GM21360 (cell line): Measurements from ENCODE around the gene RNU5D-1.
"Not testable (repeated sequence)": the region's sequence is repeated elsewhere in the genome, so short reads cannot be mapped to it uniquely, and the experiment has no call there.

Source experiments
- ATAC-seq: cut with Tn5 transposase; IDR thresholded peaks from one replicate; pipeline ENCODE4 v1.9.1; 2021; ENCODE audit warnings: mild to moderate bottlenecking, moderate library complexity; ENCODE audit not compliant: unreplicated experiment

The RNU5D-1 gene

GRCh38 chr1:44705470-44705869, 25.5 kb downstream of the RNU5D-1 start:
- ATAC-seq: no peak

DNA sequence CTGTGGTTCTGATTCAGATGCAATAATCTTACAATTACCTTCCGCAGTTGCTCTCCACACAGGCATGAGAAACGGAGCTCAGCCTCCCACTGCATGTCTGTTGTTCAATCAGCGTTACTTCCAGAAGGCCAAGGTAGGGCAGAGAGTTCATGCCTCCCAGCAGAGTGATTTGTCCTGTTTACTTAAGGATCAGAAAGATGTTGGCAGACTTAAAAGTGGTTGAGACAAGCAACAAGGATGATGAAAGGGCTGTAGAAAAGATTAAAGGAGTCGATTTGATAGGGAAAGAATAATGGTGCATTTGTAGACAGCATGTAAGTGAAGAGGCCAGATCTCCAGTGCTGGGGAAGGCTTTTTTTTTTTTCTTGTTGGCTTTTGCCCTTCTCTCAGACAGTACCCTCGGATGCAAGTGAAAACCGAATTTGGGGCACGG, 29.8 kb downstream of the RNU5D-1 start:
- no peak for ATAC-seq

DNA sequence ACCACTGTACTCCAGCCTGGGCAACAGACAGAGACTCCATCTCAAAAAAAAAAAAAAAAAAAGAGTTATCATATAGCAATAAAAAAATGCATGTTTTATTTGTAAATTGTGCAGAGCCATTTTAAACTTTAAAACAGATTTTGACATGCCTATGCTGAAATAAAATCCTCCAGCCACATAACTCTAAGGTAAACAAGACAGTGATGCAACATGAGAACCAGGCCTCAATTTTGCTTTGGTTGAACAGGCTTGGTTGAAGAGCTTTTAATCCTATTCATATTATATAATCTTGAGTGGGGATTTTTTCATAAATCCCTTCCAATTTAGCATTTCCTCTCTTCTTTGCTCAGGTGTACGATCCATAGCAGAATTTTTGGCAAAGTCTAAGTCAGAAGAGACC, 30.4 kb downstream of the RNU5D-1 start:
- ATAC-seq: no peak

DNA sequence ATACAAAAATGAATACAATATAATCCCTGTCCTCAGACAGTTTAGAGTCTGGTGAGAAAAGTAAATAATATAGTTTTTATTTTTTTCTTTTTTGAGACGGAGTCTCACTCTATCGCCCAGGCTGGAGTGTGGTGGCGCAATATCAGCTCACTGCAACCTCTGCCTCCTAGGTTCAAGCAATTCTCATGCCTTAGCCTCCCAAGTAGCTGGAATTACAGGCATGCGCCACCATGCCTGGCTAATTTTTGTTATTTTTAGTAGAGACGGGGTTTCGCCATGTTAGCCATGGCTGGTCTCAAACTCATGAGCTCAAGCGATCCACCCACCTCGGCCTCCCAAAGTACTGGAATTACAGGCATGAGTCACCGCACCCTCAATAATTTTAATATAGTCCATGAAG, 31.6 kb downstream of the RNU5D-1 start:
- not testable (repeated sequence) for ATAC-seq

- no peak for ATAC-seq
Measured at GRCh38 chr1:44698138-44698537, 32.8 kb downstream of the RNU5D-1 start.

DNA sequence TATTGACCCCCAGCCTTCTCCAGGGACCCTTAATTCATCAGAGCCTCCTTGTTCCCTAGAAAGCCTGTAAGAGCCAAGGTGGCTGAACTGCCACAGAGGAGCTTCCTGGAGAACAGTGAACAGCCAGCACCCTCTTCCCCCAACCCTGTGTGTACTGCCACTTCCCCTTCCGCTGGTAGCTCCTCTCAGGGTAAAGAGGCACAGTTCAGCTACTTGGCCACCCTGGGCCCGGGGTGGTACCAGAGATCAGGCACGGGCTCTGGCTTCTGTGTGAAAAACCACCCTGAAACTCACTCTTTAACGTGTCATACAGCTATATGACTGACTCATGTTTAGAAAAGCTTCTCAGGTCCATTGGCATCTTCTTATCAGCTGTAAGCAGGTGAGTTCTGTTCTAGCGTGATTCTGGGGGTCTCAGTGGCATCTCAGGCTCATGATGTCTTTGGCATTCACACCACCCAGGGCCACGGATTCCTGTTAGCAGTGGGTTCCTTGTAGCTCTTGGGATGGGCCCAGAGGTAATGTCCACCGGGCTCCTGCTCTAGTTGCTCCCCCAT, 34.1 kb downstream of the RNU5D-1 start:
- ATAC-seq: no peak

GRCh38 chr1:44696101-44696500, 34.9 kb downstream of the RNU5D-1 start:
- ATAC-seq: no peak

DNA sequence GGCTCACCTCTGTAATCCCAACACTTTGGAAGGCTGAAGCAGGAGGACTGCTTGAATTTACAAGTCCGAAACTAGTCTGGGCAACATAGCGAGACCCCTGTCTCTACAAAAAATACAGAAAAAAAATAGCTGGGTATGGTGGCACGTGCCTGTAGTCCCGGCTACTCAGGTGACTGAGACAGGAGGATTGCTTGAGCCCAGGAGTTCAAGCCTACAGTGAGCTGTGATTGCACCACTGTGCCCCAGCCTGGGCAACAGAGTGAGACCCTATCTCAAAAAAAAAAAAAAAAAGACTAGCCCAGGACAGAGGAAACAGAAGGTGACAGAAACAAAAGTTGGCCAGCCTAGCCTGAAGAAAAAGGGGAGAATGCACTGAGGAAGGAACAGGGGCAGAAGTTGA, 35.3 kb downstream of the RNU5D-1 start:
- ATAC-seq: no peak

DNA sequence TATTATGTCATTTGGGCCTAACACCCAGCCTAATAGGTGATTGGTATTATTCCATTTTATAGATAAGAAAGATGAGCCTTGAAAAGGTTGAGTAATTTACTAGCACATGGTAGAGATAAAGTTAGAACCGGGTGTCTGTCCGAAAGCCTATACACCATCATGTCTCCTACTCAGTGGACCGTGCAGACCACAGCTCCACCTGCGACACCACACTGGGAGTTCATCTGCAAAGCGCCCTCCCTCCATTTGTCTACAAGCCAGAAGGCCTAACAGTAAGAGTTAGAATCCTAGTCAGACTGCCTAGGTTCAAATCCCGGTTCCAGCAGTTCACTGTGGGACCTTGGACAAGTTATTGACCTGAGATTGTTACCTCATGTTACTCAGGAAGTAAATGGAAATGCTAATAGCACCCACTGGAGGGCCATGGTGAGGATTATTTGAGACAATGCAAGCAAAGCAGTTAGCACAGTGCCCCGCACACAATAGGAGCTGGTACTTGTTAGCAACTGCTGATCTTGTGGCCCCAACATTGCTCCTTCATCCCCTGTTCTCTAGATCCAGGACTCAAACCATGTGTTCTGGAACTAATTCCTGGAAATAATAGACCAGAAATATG, 36.0 kb downstream of the RNU5D-1 start:
- no peak for ATAC-seq

- ATAC-seq: no peak
Measured at GRCh38 chr1:44693900-44694299, 37.1 kb downstream of the RNU5D-1 start.

GRCh38 chr1:44693159-44693558, 37.8 kb downstream of the RNU5D-1 start:
- no peak for ATAC-seq

GRCh38 chr1:44689447-44689765, 41.6 kb downstream of the RNU5D-1 start:
- no peak for ATAC-seq

GRCh38 chr1:44688760-44689446, 42.1 kb downstream of the RNU5D-1 start:
- no peak for ATAC-seq

DNA sequence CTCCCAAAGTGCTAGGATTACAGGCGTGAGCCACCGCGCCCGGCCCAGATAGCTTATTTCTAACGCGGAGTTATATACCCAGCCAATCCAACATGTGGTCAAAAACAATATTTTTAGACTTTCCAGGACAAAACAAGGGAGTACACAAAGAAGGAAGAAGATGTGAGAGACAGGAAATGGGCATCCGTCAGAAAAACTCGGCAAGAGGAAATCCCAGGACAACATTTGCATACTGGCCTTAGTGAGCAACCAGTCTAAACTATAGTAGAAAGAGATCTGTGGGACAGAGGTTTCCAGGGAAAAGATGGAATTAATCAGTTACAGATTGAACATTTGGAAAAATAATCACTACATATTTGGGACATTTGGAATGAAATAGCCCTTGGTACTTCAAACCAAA, 45.1 kb downstream of the RNU5D-1 start:
- no peak for ATAC-seq

GRCh38 chr1:44685218-44685617, 45.8 kb downstream of the RNU5D-1 start:
- ATAC-seq: no peak

- peak; percentile 70 for ATAC-seq
Measured at GRCh38 chr1:44684525-44684924, 46.4 kb downstream of the RNU5D-1 start.

- ATAC-seq: no peak
Measured at GRCh38 chr1:44682883-44683265, 48.1 kb downstream of the RNU5D-1 start.

DNA sequence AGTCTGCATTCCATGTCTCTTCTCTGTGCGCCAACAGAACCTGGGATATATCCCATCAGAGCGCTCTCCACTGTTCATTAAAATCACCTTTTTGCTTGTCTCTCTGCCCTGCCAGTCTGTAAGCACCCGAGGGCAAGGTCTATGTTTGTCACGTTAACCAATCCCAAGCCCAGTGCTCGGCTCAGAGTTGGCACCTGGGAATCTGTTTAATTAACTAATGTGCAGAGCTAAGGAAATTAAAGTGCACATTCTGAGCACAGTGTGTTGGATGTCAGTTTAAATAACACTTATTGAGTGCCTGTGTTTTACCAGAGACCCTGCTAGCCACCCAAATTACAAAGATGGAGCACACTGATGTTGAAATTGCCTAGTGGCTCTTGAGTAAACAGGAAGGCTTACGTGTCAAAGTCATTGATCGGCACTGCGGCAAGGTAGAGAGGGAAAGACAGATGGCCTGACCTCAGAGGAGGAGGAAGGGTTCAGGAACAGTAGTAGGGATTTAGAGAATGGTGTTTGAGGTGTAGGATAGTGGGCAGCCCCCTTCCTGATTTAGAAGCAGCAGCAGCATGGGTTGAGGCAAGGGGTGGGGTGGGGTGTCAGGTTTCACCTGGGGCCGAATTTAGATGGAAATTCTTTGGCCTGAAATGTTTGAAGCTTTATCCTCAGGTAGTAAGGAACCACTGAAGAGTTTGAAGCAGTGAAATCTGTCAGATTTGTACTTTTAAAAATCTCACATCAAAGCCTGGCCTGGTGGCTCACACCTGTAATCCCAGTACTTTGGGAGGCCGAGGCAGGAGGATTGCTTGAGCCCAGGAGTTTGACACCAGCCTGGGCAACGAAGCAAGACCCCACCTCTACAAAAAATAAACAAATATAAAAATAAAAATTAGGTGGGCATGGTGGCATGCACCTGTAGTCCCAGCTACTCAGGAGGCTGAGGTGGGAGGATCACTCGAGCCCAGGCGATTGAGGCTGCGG, 48.8 kb downstream of the RNU5D-1 start:
- no peak for ATAC-seq
